ENCODE measurements around the gene PHOX2B.
"Not testable (repeated sequence)": the region's sequence is repeated elsewhere in the genome, so short reads cannot be mapped to it uniquely, and the experiment has no call there.

PHOX2B gene

DNA sequence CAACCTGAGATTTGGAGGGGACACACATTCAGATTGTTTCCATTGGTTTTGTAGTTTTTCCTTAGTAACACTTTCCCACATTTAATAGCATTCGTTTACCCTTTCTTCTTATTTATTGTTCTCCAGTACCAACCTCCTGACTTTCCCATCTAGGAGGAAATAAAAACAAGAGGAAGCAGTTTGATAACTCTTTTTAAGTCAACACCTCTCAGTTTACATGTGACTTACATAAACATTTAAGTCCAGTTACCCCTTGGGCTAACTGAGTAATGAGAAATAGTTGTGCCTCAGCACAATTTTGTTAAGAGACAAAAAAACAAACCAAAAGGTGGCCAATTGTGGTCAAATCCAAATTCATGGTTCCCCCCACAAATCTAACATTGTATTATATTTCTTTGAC is 34.8 kb downstream of the PHOX2B start:
- POLR2A ChIA-PET: no interaction called here
- TF ChIP-seq, protein P1, sequence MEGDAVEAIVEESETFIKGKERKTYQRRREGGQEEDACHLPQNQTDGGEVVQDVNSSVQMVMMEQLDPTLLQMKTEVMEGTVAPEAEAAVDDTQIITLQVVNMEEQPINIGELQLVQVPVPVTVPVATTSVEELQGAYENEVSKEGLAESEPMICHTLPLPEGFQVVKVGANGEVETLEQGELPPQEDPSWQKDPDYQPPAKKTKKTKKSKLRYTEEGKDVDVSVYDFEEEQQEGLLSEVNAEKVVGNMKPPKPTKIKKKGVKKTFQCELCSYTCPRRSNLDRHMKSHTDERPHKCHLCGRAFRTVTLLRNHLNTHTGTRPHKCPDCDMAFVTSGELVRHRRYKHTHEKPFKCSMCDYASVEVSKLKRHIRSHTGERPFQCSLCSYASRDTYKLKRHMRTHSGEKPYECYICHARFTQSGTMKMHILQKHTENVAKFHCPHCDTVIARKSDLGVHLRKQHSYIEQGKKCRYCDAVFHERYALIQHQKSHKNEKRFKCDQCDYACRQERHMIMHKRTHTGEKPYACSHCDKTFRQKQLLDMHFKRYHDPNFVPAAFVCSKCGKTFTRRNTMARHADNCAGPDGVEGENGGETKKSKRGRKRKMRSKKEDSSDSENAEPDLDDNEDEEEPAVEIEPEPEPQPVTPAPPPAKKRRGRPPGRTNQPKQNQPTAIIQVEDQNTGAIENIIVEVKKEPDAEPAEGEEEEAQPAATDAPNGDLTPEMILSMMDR (IDR thresholded peaks at IDR 0.05; ENCODE audit: control extremely low read depth, extremely low read depth, low read depth, missing control alignments): no peak
- DNase-seq (ENCODE audit: extremely low spot score): no peak
- CTCF ChIA-PET: no interaction called here

DNA sequence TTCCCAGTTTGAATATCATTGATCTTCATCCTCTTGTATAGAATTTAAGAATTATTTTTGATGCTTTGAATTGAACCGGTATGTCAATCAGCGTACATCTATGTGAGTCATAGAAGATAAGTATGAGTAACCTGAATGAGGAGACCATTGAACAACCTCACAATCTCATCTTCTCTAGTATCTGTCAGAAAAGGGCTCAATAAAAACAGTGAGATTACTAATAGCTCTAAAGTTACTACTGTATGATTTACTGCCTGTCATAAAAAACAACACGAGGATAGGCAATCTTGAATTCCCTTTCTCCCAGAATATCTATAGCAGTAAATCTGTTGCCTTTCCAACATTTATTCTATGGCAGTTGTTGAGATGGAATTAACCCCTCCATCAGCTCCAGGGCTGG is 36.1 kb downstream of the PHOX2B start:
- POLR2A ChIA-PET: no interaction called here
- TF ChIP-seq, protein P1 (IDR thresholded peaks at IDR 0.05; ENCODE audit: control extremely low read depth, extremely low read depth, low read depth, missing control alignments): no peak
- DNase-seq (ENCODE audit: extremely low spot score): no peak
- CTCF ChIA-PET: no interaction called here

DNA sequence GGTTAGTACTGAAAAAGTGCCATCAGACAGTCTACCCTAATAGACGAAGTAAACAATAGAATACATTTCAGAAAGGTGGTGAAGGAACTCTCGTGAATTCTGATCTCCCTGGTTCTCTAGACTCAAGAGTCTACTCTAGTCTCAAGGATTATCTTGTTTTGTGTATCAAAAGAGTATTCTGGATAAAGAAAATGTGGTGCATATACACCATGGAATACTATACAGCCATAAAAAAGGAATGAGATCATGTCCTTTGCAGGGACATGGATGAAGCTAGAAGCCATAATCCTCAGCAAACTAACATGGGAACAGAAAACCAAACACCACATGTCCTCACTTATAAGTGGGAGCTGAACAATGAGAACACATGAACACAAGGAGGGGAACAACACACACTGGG is 36.9 kb downstream of the PHOX2B start:
- POLR2A ChIA-PET; DNase-seq (ENCODE audit: extremely low spot score); CTCF ChIA-PET: not testable (repeated sequence)

DNA sequence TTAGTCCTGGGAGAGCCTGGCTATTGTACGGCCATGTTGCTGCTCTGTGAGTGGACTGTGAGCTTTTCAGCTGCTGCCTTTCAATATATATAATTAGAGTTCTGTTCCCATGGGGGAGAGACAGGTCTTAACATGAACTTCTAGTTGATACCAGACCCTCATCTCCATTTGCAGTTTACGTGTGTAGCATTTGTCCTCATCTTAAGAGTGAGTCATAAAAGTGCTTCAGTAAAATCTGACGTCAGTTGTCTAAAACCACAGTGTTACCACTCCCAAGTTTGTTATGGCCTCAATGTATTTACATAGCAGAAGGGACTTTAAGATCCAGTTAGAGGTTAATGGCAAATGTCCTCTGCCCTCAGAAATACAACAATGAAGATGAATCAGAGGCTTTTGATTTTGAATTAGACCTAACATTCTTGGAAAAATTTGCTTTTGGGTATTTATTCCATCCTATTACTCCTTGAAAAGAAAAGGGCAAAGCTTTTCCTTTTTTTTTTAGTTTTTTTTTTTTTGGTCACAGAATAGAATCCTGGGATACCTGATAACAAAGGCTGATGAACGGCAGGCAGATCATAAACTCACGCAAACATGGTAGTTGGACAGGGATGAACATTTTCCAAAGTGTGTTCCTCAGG is 38.6 kb downstream of the PHOX2B start:
- TF ChIP-seq, protein P1 (IDR thresholded peaks at IDR 0.05; ENCODE audit: control extremely low read depth, extremely low read depth, low read depth, missing control alignments): no peak
- DNase-seq (ENCODE audit: extremely low spot score): no peak
- POLR2A ChIA-PET: no interaction called here
- CTCF ChIA-PET: no interaction called here

DNA sequence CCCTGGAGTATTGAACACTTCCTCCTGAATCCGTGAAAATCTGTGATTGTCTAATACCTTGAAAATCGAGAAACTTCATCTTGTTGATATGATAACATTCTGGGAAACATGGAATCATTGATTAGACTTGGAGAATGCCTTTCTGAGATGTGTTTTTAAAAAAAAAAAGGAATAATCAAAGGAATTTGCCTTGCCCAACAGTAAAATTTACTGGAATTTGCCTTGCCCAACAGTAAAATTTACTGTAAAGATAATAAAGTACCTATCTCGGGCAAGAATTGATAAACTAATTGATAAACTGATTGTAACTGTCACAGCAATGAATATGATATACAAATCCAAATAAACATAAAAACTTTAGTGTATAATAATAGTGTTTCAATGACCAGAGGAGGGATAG is 44.7 kb downstream of the PHOX2B start:
- TF ChIP-seq, protein P1 (IDR thresholded peaks at IDR 0.05; ENCODE audit: control extremely low read depth, extremely low read depth, low read depth, missing control alignments): no peak
- ChIA-PET CTCF (interaction anchor here (1.5 to 1.7 kb wide), 2 partner anchors 11 to 184 kb away, joined by 3 to 5 read pairs; no protein-coding TSS in a partner anchor), POLR2A (no interaction called here)
- DNase-seq (ENCODE audit: extremely low spot score): no peak

DNA sequence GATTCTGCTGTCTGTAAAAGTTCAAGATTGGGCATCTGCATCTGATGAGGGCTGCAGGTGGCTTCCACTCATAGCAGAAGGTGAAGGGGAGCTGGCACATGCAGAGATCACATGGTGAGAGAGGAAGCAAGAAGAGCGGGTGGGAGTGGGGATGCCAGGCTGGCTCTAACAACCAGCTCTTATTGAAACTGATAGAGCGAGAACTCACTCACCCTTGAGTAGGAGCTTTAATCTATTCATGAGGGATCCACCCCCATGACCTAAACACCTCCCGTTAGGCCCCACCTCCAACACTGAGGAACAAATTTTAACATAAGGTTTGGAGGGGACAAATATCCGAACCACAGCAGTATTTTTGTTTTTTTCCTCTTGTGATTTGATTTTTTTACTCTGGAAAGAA is 45.8 kb downstream of the PHOX2B start:
- POLR2A ChIA-PET: no interaction called here
- CTCF ChIA-PET: interaction anchor here (1.7 to 2.4 kb wide), 2 partner anchors 10 to 185 kb away, joined by 5 to 10 read pairs; no protein-coding TSS in a partner anchor
- DNase-seq (ENCODE audit: extremely low spot score): no peak
- TF ChIP-seq, protein P1 (IDR thresholded peaks at IDR 0.05; ENCODE audit: control extremely low read depth, extremely low read depth, low read depth, missing control alignments): no peak

DNA sequence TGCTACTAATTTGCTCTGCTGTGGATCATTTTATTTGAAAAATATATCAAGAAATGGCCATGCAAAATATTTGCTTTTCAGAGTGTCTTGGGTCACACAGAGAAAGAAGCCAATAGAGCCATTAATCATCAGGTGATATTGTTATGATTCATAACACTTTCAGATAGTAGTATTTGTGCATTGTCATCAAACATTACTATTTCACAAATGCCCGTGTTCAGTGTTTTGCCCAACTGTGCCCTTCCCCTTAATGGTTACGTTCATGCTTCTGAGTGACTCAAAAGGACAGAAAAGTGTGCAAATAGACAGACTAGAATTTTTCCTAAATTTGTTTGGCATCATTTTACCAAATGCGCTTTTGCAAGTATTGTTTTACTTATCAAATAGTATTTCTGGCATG is 46.5 kb downstream of the PHOX2B start:
- TF ChIP-seq, protein P1 (IDR thresholded peaks at IDR 0.05; ENCODE audit: control extremely low read depth, extremely low read depth, low read depth, missing control alignments): no peak
- ChIA-PET CTCF (interaction anchor here (2.4 kb wide), 1 partner anchor 9 kb away, joined by 10 read pairs; no protein-coding TSS in a partner anchor), POLR2A (no interaction called here)
- DNase-seq (ENCODE audit: extremely low spot score): no peak
